ENCODE results near the gene COL24A1. TPM values are rescaled to one million over a fixed set of nuclear protein-coding genes. Genes with fewer than 3 reads are reported as not detected.
A peak's percentile ranks its signal among the peaks of the same experiment; 100 is the strongest.

COL24A1 gene
- total and polyA plus RNA-seq, 10 donors, result 0.06 to 1.1 (median 0.55) TPM

DNA sequence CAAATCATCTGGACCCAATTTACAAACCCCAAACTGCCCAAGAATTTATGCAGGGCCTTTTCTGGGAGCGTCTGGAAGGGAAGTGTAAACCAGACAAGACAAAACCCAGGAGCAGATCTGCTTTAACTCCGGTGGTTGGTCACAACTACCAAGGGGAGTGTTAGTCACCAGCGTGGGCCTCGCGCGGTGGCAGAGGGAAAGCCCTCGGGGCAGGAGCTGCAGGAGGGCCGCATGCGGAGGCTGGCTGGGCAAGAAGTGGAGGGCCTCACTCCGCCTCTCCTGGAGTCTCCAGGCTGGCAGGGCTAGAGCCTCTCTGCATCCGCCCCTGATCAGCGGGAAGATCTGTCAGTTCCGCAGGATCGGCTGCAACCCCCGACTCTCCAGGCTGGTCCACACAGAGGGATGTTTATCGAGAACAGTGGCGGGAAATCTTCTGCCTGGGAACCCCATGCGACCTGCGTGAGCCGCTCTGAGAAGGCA, 2.0 kb downstream of the COL24A1 start:
- Histone ChIP-seq H3K4me1 (peaks cover 6 to 28% (median 21%) of the 10 kb centered on the region in 6 donors), H3K9me3 (no peaks in the 10 kb centered on the region), H3K4me3 (peak overlapping the region in 1 of 8 donors; percentile 58), H3K27ac (no peak overlapping the region), H3K36me3 (no peaks in the 10 kb centered on the region), H3K27me3 (replicated peaks in 1 of 7) (peaks cover 0 to 48% (median 32%) of the 10 kb centered on the region in 7 donors)
- TF ChIP-seq POLR2AphosphoS5 (IDR thresholded peaks at IDR 0.05) (no peak), POLR2A (IDR thresholded peaks at IDR 0.05) (no peak)
- TF ChIP-seq, protein P1, sequence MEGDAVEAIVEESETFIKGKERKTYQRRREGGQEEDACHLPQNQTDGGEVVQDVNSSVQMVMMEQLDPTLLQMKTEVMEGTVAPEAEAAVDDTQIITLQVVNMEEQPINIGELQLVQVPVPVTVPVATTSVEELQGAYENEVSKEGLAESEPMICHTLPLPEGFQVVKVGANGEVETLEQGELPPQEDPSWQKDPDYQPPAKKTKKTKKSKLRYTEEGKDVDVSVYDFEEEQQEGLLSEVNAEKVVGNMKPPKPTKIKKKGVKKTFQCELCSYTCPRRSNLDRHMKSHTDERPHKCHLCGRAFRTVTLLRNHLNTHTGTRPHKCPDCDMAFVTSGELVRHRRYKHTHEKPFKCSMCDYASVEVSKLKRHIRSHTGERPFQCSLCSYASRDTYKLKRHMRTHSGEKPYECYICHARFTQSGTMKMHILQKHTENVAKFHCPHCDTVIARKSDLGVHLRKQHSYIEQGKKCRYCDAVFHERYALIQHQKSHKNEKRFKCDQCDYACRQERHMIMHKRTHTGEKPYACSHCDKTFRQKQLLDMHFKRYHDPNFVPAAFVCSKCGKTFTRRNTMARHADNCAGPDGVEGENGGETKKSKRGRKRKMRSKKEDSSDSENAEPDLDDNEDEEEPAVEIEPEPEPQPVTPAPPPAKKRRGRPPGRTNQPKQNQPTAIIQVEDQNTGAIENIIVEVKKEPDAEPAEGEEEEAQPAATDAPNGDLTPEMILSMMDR (IDR thresholded peaks at IDR 0.05 in 8 of 11, conservative IDR thresholded peaks at IDR 0.05 in 3 of 11), result no peak
- intact Hi-C loops (cut with DNase I; ENCODE audit: low total_unique reads), result no loop called here
- 67 to 84% (median 73%) methylated on average over 18 to 20 of the region's 20 CpGs for WGBS, 5 donors
- peak; percentile 71 for DNase-seq

DNA sequence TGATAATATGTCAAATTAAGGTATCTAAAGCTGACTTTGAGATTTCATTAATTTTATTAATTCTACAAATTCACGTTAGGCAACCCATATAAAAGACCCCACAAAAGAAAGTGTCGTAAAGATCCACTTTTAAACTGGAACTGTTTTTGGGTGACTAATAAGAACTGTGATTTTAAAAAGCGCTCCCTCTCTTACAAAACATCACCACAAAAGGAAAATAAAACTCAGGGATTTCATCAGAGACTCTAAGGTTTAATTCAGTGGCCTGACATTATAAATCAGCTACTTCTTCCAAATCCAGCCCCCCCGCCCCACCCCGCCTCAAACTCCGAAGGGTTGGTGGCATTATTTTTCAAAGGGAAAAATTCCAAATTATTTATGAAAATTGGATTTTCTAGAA, 2.7 kb downstream of the COL24A1 start:
- TF ChIP-seq, protein P1 (IDR thresholded peaks at IDR 0.05 in 8 of 11, conservative IDR thresholded peaks at IDR 0.05 in 3 of 11), result no peak
- TF ChIP-seq POLR2A (IDR thresholded peaks at IDR 0.05) (no peak), POLR2AphosphoS5 (IDR thresholded peaks at IDR 0.05) (no peak)
- Histone ChIP-seq H3K4me3 (no peak overlapping the region), H3K9me3 (no peaks in the 10 kb centered on the region), H3K36me3 (no peaks in the 10 kb centered on the region), H3K27me3 (replicated peaks in 1 of 7) (peaks cover 0 to 48% (median 32%) of the 10 kb centered on the region in 7 donors), H3K4me1 (peaks cover 6 to 28% (median 21%) of the 10 kb centered on the region in 6 donors), H3K27ac (no peak overlapping the region)
- WGBS, 5 donors, result 77 to 93% (median 87%) methylated on average over 6 of the region's 6 CpGs
- intact Hi-C loops (cut with DNase I; ENCODE audit: low total_unique reads), result no loop called here
- no peak for DNase-seq

- DNase-seq, result no peak
- TF ChIP-seq POLR2AphosphoS5 (IDR thresholded peaks at IDR 0.05) (no peak), POLR2A (IDR thresholded peaks at IDR 0.05) (no peak)
- TF ChIP-seq, protein P1 (IDR thresholded peaks at IDR 0.05 in 8 of 11, conservative IDR thresholded peaks at IDR 0.05 in 3 of 11), result no peak
- H3K36me3 ChIP-seq, result no peaks in the 10 kb centered on the region
- no peak overlapping the region for H3K27ac ChIP-seq
- H3K9me3 ChIP-seq, result no peaks in the 10 kb centered on the region
- intact Hi-C loops (cut with DNase I; ENCODE audit: low total_unique reads), result no loop called here
- H3K4me3 ChIP-seq, result no peak overlapping the region
- WGBS, 5 donors, result 46 to 69% (median 66%) methylated on average over 1 of the region's 1 CpG
- H3K27me3 ChIP-seq (replicated peaks in 1 of 7), result peaks cover 0 to 43% (median 32%) of the 10 kb centered on the region in 7 donors
- peaks cover 6 to 28% (median 21%) of the 10 kb centered on the region in 6 donors for H3K4me1 ChIP-seq
Observed at GRCh38 chr1:86152887-86153286, 3.7 kb downstream of the COL24A1 start.

GRCh38 chr1:86151427-86151826, 5.1 kb downstream of the COL24A1 start:
- peaks cover 0 to 32% (median 23%) of the 10 kb centered on the region in 7 donors for H3K27me3 ChIP-seq (replicated peaks in 1 of 7)
- peaks cover 6 to 19% (median 15%) of the 10 kb centered on the region in 6 donors for H3K4me1 ChIP-seq
- intact Hi-C loops (cut with DNase I; ENCODE audit: low total_unique reads), result no loop called here
- 65 to 84% (median 73%) methylated on average over 2 of the region's 2 CpGs for WGBS, 5 donors
- no peak overlapping the region for H3K27ac ChIP-seq
- TF ChIP-seq POLR2AphosphoS5 (IDR thresholded peaks at IDR 0.05) (no peak), POLR2A (IDR thresholded peaks at IDR 0.05) (no peak)
- TF ChIP-seq, protein P1 (IDR thresholded peaks at IDR 0.05 in 8 of 11, conservative IDR thresholded peaks at IDR 0.05 in 3 of 11), result no peak
- H3K9me3 ChIP-seq, result no peaks in the 10 kb centered on the region
- no peaks in the 10 kb centered on the region for H3K36me3 ChIP-seq
- H3K4me3 ChIP-seq, result no peak overlapping the region
- DNase-seq, result no peak
